Lower leg skin (tissue), 4 donors: ENCODE data around the gene DCLK2. TPM values are rescaled to one million over a fixed set of nuclear protein-coding genes. Genes with fewer than 3 reads are reported as not detected.
"Not testable (repeated sequence)": the region's sequence is repeated elsewhere in the genome, so short reads cannot be mapped to it uniquely, and the experiment has no call there.

Experiments used
- DNase-seq, 2 donors: peaks; one replicate each; pipeline ENCODE4 v3.0.0-alpha.2; 2019; ENCODE audit warnings: low spot score in 2 of 2
- H3K4me3 ChIP-seq: fragments of 200-600 bp; sonication (generic); 2 replicates; pipeline ENCODE4 v1.5.1; 2017; ENCODE audit warnings: mild to moderate bottlenecking, low read depth; ENCODE audit not compliant: poor library complexity, severe bottlenecking
- CTCF ChIP-seq, 3 donors: fragments of 450-650 bp; IDR thresholded peaks; one replicate each; pipeline ENCODE4 v1.5.1; 2016; ENCODE audit warnings: antibody characterized with exemption in 3 of 3, mild to moderate bottlenecking in 3 of 3, moderate library complexity in 2 of 3
- POLR2A ChIP-seq, 2 donors: fragments of 450-650 bp; IDR thresholded peaks; one replicate each; pipeline ENCODE4 v1.6.1; 2016 to 2017; ENCODE audit warnings: antibody characterized with exemption in 2 of 2, mild to moderate bottlenecking in 1 of 2, moderate library complexity in 1 of 2
- WGBS, 2 donors: methylation state at CpG; one replicate each; pipeline ENCODE4 v1.1.5; 2018; 5-methylcytosine and 5-hydroxymethylcytosine counted together
- intact Hi-C: fragments of 100-400 bp; cut with DNase I; formaldehyde crosslinking; loops from one replicate; pipeline ENCODE4 v1.15.0; 2023; ENCODE audit warnings: low total_unique reads
- total RNA-seq, 4 donors: library from RNA; depleted of rRNA; stranded (reverse); fragments of >200 nt; gene quantifications; one replicate each; pipeline ENCODE4 v1.1.0, GENCODE V29; 2016

DCLK2 gene
- total RNA-seq, 4 donors from 2014 or later, result 0.59 to 2.3 (median 1.5) TPM

- DNase-seq, result no peak
- WGBS, 2 donors, result 89 to 90% methylated on average over 4 of the region's 4 CpGs
- no peak for TF ChIP-seq CTCF (IDR thresholded peaks at IDR 0.05)
- TF ChIP-seq POLR2A (IDR thresholded peaks at IDR 0.05), result no peak
Observed at GRCh38 chr4:150155391-150155790, 77.1 kb downstream of the DCLK2 start.

DNA sequence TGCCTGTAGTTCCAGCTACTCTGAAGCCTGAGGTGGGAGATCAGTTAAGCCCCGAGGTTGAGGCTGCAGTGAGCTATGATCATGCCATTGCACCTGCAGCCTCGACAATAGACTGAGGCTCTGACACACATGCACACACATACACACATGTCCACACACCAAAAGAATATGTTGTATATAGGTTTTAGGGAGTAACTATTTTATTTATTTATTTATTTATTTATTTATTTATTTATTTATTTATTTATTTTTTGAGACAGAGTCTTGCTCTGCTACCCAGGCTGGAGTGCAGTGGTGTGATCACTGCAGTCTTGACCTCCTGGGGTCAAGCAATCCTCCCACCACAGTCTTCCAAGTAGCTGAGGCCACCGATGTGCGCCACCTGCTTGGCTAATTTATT, 78.3 kb downstream of the DCLK2 start:
- 95 to 98% methylated on average over 4 of the region's 4 CpGs for WGBS, 2 donors
- no peak for DNase-seq
- no peak overlapping the region for H3K4me3 ChIP-seq
- intact Hi-C loops, result no loop called here
- no peak for TF ChIP-seq CTCF (IDR thresholded peaks at IDR 0.05)
- TF ChIP-seq POLR2A (IDR thresholded peaks at IDR 0.05), result no peak

More at GRCh38 chr4:150155391-150155790, 77.1 kb downstream of the DCLK2 start:
- intact Hi-C loops, result no loop called here
- H3K4me3 ChIP-seq, result no peak overlapping the region

GRCh38 chr4:150158041-150158440, 79.8 kb downstream of the DCLK2 start:
- no peak for DNase-seq
- TF ChIP-seq CTCF (IDR thresholded peaks at IDR 0.05) (no peak), POLR2A (IDR thresholded peaks at IDR 0.05) (no peak)
- WGBS, 2 donors, result 100% methylated on average over 1 of the region's 1 CpG
- intact Hi-C loops, result no loop called here
- no peak overlapping the region for H3K4me3 ChIP-seq

DNA sequence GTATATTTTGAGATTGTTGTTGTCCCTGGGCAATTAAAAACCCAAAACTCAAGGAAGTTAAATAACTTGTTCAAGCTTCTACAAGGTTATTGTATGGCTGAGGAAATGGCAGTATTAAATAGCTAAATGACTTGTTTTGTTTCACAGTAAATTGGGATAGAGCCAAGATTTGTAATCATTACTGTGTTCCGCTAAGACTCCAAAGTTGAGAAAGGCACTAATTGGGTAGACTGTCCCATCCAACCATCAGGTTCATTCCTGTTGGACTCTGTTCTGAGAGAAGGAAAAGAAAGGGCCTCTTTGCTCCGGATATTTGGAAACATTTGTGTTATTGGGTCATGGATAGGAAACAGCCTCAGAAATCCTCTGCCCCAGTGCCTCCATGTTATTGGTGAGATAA, 82.2 kb downstream of the DCLK2 start:
- no peak overlapping the region for H3K4me3 ChIP-seq
- no peak for DNase-seq
- intact Hi-C loops, result no loop called here
- WGBS, 2 donors, result 67 to 70% methylated on average over 2 of the region's 2 CpGs
- no peak for TF ChIP-seq CTCF (IDR thresholded peaks at IDR 0.05)
- TF ChIP-seq POLR2A (IDR thresholded peaks at IDR 0.05), result no peak

DNA sequence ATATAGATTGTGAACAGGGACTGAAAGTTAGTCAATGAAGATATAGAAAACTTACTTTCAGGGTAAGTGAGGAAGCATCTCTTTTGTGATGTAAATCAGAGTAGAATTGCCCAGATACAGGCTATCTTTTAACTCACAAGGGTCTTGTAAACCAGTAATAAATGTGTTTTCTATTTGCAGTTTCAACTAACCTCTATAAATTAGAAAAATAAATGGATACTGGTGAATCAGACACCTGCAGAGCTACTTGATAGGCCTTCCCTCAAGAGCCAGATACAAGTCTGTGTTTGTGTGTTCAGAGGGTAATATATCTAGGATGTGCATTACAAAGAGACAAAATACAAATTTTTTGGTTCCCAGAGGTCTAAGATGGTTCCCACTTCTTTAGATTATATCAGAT, 82.9 kb downstream of the DCLK2 start:
- no peak for DNase-seq
- TF ChIP-seq POLR2A (IDR thresholded peaks at IDR 0.05), result no peak
- no peak for TF ChIP-seq CTCF (IDR thresholded peaks at IDR 0.05)
- H3K4me3 ChIP-seq, result no peak overlapping the region
- intact Hi-C loops, result no loop called here

DNA sequence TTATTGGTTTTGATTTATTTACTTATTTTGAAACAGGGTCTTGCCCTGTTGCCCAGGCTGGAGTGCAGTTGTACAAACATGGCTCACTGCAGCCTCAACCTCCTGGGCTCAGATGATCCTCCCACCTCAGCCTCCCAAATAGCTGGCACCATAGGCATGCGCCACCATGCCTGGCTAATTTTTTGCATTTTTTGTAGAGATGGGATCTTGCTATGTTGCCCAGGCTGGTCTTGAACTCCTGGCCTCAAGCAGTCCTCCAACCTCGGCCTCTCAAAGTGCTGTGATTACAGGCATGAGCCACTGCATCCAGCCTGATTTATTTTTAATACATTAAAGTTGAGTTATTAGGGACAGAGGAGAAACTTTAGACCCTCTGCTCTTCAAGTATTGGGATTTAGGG, 83.8 kb downstream of the DCLK2 start:
- WGBS, 2 donors, result 78 to 96% methylated on average over 2 of the region's 2 CpGs
- DNase-seq, H3K4me3 ChIP-seq, intact Hi-C loops: not testable (repeated sequence)
